ENCODE results near the gene RAB30.
A peak's percentile ranks its signal among the peaks of the same experiment; 100 is the strongest.

RAB30 gene

GRCh38 chr11:83071567-83072349, at the start of gene RAB30:
Gene RAB30, minus strand, starts transcription at chr11:83071897. Its CDS starts 74,581 bp downstream, at chr11:82997316.
- peak; percentile 98 for DNase-seq

GRCh38 chr11:83120327-83120726, 48.6 kb upstream of the RAB30 start:
- no peak for DNase-seq

- DNase-seq = no peak
Observed at GRCh38 chr11:83119216-83119615, 47.5 kb upstream of the RAB30 start.

- no peak for DNase-seq
Observed at GRCh38 chr11:83118814-83119213, 47.1 kb upstream of the RAB30 start.

GRCh38 chr11:83116015-83116641, 44.4 kb upstream of the RAB30 start:
- DNase-seq = no peak

- peak in 1 of 2 experiments; percentile 11 for DNase-seq
Observed at GRCh38 chr11:83115551-83115950, 43.9 kb upstream of the RAB30 start.

GRCh38 chr11:83115026-83115425, 43.3 kb upstream of the RAB30 start:
- DNase-seq = no peak

GRCh38 chr11:83112886-83113285, 41.2 kb upstream of the RAB30 start:
- no peak for DNase-seq

- no peak for DNase-seq
Observed at GRCh38 chr11:83105168-83105567, 33.5 kb upstream of the RAB30 start.

GRCh38 chr11:83102834-83103233, 31.1 kb upstream of the RAB30 start:
- no peak for DNase-seq

GRCh38 chr11:83097429-83098075, 25.9 kb upstream of the RAB30 start:
- no peak for DNase-seq

- no peak for DNase-seq
Observed at GRCh38 chr11:83093634-83094033, 21.9 kb upstream of the RAB30 start.

- DNase-seq = no peak
Observed at GRCh38 chr11:83092488-83093384, 21.0 kb upstream of the RAB30 start.

- no peak for DNase-seq
Observed at GRCh38 chr11:83088965-83089364, 17.3 kb upstream of the RAB30 start.

GRCh38 chr11:83087035-83087434, 15.3 kb upstream of the RAB30 start:
- peak; percentile 7 to 47 for DNase-seq

- DNase-seq = no peak
Observed at GRCh38 chr11:83079820-83080219, 8.1 kb upstream of the RAB30 start.

GRCh38 chr11:83078269-83078668, 6.6 kb upstream of the RAB30 start:
- DNase-seq = no peak

GRCh38 chr11:83073884-83074283, 2.2 kb upstream of the RAB30 start:
- no peak for DNase-seq

- no peak for DNase-seq
Observed at GRCh38 chr11:83073258-83073657, 1.6 kb upstream of the RAB30 start.

- no peak for DNase-seq
Observed at GRCh38 chr11:83072350-83073242, 899 bp upstream of the RAB30 start.

- no peak for DNase-seq
Observed at GRCh38 chr11:83070731-83071566, 748 bp downstream of the RAB30 start.

All from NCI-H1930 (cell line).